GM18873 (cell line): ENCODE results near the gene DYTN.
"Not testable (repeated sequence)": the region's sequence is repeated elsewhere in the genome, so short reads cannot be mapped to it uniquely, and the experiment has no call there.

Source experiments
- ATAC-seq: cut with Tn5 transposase; IDR thresholded peaks from one replicate; pipeline ENCODE4 v1.9.1; 2021; ENCODE audit warnings: mild to moderate bottlenecking, moderate library complexity, moderate number of reproducible peaks; ENCODE audit not compliant: unreplicated experiment, low FRiP score

DYTN gene

GRCh38 chr2:206718296-206718695, at the start of gene DYTN:
Gene DYTN (minus strand): TSS chr2:206718396. CDS start chr2:206718279, 117 bp downstream.
- no peak for ATAC-seq

DNA sequence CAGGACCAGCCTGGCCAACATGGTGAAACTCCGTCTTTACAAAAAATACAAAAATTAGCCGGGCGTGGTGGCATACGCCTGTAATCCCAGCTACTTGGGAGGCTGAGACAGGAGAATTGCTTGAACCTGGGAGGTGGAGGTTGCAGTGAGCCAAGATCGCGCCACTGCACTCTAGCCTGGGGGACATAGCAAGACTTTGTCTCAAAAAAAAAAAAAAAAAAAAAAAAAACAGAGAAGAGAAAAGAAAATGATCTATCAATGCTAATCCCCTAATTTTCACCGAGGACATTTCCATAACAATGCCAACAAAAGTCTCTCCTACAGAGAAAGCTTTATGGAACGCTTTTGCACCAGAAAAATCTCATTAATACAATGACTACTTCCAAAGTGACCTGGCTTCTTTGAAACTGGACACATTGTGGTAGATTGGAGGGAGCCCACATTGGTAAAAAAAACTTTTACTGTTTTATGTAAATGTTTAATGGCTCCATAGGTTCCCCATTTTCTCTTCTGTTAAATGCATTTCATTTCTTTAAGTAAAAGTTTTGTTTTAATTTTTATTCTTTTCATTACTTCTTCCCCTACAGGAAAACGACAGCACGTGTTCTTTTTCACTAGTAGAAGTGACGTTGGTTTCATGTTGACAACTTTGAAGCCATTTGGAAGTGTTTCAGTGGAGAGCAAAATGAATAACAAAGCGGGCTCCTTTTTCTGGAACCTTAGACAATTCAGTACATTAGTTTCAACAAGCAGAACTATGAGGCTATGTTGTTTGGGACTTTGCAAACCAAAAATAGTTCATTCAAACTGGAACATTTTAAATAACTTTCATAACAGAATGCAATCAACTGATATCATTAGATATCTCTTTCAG, 48.1 kb upstream of the DYTN start:
- ATAC-seq = no peak

DNA sequence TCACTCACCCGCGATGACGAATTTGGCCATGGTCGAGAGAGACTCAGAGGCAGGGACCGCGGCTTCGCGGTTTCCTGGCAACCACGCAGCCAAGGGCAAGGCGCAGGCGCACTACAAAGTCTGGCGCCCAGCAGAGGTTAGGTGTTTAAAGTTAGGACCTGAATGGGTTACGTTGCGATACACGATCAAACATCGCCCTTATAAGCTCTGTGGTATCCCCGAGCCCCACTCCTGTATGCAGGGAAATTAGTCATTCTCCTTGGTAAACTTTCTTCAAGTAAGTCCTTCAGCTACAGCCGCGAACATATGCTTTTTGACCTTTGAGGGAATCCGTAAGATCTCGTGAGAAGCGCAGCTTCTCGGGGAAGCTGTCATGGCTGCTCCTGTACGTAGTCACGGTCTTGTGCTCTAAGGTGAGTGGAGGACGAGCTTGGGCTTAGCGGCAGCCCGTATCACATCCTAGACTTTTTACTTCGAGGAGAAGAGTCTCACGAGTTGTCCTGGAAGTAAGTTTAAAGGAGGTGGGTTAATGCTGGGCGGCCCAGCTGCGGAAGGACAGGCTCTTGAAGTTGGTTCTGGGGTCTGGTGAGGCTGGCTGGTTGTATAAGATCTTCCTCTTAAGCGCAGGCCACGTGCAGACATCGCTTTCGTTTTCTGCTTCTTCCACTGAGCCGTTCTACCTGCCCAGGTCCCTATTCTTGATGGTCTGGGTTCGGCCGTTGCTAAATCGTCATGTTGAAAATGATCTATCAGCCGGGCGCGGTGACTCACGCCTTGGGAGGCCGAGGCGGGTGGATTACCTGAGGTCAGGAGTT, 47.3 kb upstream of the DYTN start, which contains the start of the genes FASTKD2 and MDH1B:
TSS of gene FASTKD2 (plus strand) at position 365 of the 815 bp plus-strand sequence. CDS start 1,088 bp downstream, outside the sequence.
TSS of gene MDH1B (minus strand) at position 87 of the 815 bp plus-strand sequence. CDS start at position 30, 57 bp downstream.
- peak; percentile 93 for ATAC-seq

- ATAC-seq = no peak
Measured at GRCh38 chr2:206764673-206765241, 46.6 kb upstream of the DYTN start.

- ATAC-seq = no peak
Measured at GRCh38 chr2:206756816-206757215, 38.6 kb upstream of the DYTN start.

DNA sequence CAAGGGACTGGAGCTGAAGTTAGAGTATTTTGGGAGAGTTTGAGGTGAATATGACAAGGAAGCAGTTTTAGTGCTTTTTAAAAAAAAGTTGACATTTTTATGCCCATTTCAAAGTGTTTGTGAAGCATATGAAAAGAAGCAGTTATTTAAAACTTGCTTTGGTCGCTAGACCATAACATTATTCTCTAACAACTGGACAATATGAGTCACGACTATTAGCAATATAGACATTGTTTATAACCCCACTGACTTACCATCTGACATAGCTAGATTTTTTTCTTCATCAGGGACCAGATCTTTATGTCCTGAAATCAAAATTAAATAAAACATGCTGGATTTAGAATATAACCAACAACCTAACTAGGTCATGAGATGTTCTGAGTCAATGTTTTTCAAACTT, 22.6 kb upstream of the DYTN start:
- ATAC-seq = no peak

DNA sequence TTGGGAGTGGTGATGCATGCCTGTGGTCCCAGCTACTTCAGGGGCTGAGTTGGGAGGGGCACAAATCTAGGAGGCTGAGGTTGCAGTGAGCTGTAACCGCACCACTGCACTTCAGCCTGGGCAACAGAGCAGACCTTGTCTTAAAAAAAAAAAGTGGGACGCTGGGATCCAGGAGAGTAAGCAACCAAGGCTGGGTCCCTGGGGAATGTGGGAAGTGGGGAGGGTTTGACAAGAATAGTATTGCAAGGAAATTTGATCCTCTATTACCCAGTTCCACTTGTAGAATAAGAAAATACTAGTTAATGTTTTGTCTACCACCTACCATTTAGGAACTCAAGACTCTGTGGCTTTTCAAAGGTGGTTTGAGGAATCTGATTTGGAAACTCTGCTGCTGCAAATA, 21.1 kb upstream of the DYTN start:
- no peak for ATAC-seq

DNA sequence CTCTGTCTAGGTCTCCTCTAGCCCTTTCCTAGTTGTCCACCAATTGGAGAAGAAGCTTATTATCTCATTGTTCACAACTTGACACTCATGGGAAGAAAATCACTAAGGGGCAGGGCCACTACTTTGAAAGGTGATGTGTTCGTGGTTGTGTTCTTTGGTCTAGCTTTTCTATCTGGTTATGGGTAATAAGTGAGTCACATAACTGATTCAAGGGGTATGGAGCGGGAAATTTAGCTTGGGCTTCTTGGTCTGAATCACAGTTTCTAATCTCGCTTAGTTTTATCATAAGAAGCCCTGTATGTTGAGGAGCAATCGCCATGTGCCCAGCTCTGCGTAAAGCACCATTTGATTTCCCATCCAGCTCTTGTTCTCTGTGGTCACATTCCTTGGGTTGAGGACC, 18.7 kb upstream of the DYTN start:
- no peak for ATAC-seq

GRCh38 chr2:206733341-206733740, 15.1 kb upstream of the DYTN start:
- ATAC-seq = no peak

GRCh38 chr2:206728277-206729199, 10.3 kb upstream of the DYTN start:
- ATAC-seq = no peak

- no peak for ATAC-seq
Measured at GRCh38 chr2:206727287-206727686, 9.1 kb upstream of the DYTN start.

DNA sequence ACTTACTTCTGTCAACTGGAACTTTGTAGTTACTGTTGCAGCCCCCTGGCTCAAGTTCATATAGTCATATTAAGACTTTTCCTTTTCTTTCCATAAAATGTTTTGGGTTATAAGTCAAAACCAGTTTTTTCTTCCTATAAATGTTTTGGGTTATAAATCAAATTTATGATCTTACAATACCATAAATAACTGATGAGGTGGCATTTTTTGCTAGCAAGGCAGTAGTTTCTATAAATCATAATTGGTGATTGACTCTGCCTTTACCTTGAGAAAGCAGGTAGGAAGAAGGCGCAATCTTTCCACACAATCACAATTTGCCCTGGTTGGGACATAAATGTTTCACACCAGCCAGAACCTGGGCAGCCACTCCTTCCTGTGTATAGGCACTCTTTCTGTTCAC, 5.1 kb upstream of the DYTN start:
- ATAC-seq = no peak

DNA sequence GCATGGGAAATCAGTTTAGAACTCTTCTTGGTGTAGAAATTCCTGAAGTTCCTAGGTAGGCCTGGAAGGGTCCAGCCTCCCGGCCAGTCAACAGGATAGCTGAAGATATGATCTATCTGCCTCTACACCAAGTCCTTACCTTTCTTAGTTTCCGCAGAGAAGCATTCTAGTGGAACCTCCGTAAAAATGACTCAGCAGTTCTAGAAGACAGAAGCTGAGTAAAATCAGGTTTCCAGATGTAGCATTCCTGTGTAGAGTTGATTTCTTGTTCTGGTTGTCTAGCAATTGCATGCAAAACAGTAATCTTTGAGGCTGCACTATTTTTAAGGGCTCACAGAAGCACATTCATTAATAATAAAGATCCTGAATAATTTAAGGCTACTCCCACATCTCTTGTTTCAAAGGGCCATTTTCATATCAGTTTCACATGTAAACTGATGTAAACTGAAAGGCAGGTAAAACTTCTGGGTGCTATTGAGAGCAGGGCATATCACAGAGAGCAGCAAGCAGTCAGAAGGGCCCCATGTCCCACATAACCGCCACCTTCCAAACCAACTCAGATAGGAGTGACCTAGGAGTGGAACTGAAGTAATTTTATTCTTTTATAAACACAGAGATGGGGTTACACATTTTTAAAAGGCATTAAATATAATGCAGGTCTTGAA, 3.2 kb upstream of the DYTN start:
- no peak for ATAC-seq

GRCh38 chr2:206716623-206717022, 1.6 kb downstream of the DYTN start:
- ATAC-seq = no peak

DNA sequence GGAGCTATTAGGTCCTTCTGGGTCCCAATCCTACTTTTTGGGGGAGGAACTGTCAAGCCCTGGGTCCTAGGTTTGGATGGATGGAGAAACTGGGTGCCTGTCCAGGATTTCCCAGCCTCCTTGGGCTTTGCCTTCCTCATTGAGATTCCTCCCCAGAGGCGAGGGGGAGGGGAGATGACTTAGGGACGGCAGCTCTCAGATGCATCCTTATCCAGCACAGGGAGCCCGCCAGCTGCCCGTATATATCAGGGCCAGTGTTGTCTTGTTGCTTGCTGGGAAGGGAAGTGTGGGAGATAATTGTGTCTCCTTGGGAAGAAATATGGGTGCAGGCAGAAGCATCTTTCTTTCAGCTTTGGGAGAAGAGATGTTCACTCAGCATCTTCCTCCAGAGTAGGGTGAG, 3.0 kb downstream of the DYTN start:
- not testable (repeated sequence) for ATAC-seq

DNA sequence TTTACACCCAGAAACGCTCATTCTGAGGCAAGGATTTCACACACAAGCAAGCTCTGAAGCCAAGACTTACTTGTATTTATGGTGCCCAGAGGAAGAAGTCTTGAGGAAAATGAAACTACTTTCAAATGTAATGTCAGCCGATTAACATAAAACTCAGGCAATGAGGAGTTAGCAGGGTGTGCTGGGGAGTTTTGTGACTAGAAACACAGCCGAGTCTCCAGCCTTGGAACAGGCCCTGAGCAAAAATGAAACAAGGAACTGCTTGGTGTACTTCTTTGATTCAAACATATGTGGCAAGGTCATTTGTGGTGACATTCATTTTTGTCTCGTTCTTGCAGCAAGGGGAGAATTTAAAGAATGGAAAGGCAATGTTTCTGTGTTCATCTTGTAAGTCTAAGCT, 4.5 kb downstream of the DYTN start:
- peak; percentile 56 for ATAC-seq

DNA sequence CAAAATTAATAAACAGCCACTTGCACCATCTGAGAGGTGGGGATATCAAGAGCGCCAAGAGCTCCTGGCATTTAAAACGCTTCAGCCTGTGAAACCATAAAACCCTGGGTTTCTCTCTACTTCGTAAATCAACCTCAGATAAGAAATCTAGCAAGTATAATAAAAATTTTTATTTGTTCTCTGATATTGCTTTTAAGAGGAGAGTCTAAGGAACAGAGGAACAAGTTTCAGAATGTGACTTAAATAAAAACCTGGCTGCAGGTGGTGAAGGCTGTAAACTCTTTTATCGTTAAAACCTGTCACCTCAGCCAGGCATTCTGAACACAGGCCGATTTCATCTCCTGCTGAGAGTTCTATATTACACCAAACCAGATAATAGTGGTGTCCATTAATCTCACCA, 9.9 kb downstream of the DYTN start:
- no peak for ATAC-seq

DNA sequence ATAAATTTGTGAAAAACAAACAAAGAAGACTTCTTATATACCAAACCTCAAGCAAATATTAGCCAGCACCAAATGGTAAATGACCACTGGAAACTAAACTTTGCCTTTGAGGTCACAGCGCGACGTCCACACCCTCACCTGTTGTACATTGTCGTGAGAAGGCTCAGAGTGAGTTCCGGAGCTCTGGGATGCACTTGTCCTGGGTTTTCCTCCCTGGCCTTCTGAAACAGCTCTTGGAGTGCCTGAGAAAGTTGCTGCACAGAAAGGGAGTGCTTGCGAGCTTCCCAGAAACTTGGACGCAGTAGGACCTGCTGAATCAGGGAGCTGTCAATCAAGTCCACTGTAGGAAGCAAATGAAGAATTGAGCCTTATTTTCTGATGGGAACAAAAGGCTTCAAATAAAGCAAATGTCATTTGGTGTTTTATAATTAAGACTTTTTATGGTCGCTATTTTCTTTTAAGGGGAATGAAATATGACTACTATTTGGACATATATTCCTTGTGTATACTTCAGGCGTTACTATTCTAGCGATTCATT, 11.0 kb downstream of the DYTN start:
- no peak for ATAC-seq

GRCh38 chr2:206701952-206702605, 16.1 kb downstream of the DYTN start:
- ATAC-seq = no peak
